Articular chondrocyte of knee joint (primary cell): ENCODE measurements around the gene PTGR3. TPM values are rescaled to one million over a fixed set of nuclear protein-coding genes. Genes with fewer than 3 reads are reported as not detected.

Experiments
- total RNA-seq: library from RNA; depleted of rRNA; stranded (reverse); fragments of >200 nt; gene quantifications from 2 replicates; pipeline ENCODE4 v1.2.3, GENCODE V29; 2012

PTGR3 gene
- total RNA-seq = 10.7 and 13.7 TPM in 2 replicates

GRCh38 chr18:75209129-75209950, at the start of gene PTGR3:
Gene PTGR3, minus strand, starts transcription at chr18:75209139. Its CDS starts 81 bp downstream, at chr18:75209058.

GRCh38 chr18:75210274-75211001, 1.5 kb upstream of the PTGR3 start, which contains the start of gene TSHZ1:
Gene TSHZ1, plus strand, starts transcription at chr18:75210797. Its CDS starts 1,080 bp downstream, at chr18:75211877.

Other genes with a start within 250 kb of the PTGR3 start
- gene TSHZ1, start 1.7 kb upstream of the PTGR3 start, total RNA-seq = 9.3 and 9.5 TPM in 2 replicates
- gene SMIM21, start 218.6 kb upstream of the PTGR3 start, total RNA-seq = not detected in 2 replicates